Measurements from ENCODE around the gene GOLT1B. TPM values are rescaled to one million over a fixed set of nuclear protein-coding genes. Genes with fewer than 3 reads are reported as not detected.

The GOLT1B gene
- total RNA-seq, 3 donors from 2014 or later: 24.9 to 32.6 (median 30.9) TPM

GRCh38 chr12:21527451-21528180 is 26.0 kb downstream of the GOLT1B start:
- peak in 1 of 2 donors; percentile 51 for DNase-seq (ENCODE audit: low spot score in 2 of 2)
- peaks cover 0 to 27% of the 10 kb centered on the region in 2 donors for H3K27me3 ChIP-seq
- no peaks in the 10 kb centered on the region for H3K36me3 ChIP-seq
- H3K4me1 ChIP-seq: no peaks in the 10 kb centered on the region
- H3K9me3 ChIP-seq: no peaks in the 10 kb centered on the region
- H3K27ac ChIP-seq: no peak overlapping the region
- TF ChIP-seq POLR2A (IDR thresholded peaks at IDR 0.05): no peak
- TF ChIP-seq POLR2AphosphoS5 (IDR thresholded peaks at IDR 0.05): no peak
- TF ChIP-seq CTCF (IDR thresholded peaks at IDR 0.05): no peak
- peak overlapping the region; percentile 47 to 68 (median 51) for H3K4me3 ChIP-seq
- intact Hi-C loops (cut with DNase I; ENCODE audit: low total_unique reads): no loop called here

DNA sequence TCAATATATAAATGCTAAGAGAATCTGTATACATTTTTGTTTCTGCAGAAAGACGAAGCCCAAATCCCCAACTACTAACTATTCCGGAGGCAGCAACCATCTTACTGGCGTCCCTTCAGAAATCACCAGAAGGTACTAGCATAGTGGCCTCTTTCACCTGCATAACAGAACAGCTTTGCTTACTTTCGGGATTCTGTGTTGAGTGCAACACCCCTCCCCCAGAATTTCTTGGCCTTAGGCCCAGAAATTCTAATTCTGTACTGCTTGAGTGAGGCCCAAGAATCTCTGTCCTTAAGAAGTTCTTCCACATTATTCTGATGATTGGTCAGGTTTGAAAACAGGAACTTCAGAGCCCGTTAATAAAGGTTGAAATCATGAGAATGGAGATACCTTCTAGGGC is 27.4 kb downstream of the GOLT1B start:
- intact Hi-C loops (cut with DNase I; ENCODE audit: low total_unique reads): no loop called here
- Histone ChIP-seq H3K27ac (no peak overlapping the region), H3K4me1 (no peaks in the 10 kb centered on the region), H3K4me3 (no peak overlapping the region), H3K9me3 (no peaks in the 10 kb centered on the region), H3K36me3 (no peaks in the 10 kb centered on the region), H3K27me3 (peaks cover 0 to 27% of the 10 kb centered on the region in 2 donors)
- TF ChIP-seq POLR2AphosphoS5 (IDR thresholded peaks at IDR 0.05) (no peak), CTCF (IDR thresholded peaks at IDR 0.05) (no peak), POLR2A (IDR thresholded peaks at IDR 0.05) (no peak)
- DNase-seq (ENCODE audit: low spot score in 2 of 2): no peak

- no peak overlapping the region for H3K27ac ChIP-seq
- intact Hi-C loops (cut with DNase I; ENCODE audit: low total_unique reads): no loop called here
Measured at GRCh38 chr12:21529456-21529855, 27.9 kb downstream of the GOLT1B start.

GRCh38 chr12:21538061-21538653 is 36.6 kb downstream of the GOLT1B start:
- no peak overlapping the region for H3K4me3 ChIP-seq
- no peaks in the 10 kb centered on the region for H3K27me3 ChIP-seq
- intact Hi-C loops (cut with DNase I; ENCODE audit: low total_unique reads): no loop called here
- TF ChIP-seq POLR2AphosphoS5 (IDR thresholded peaks at IDR 0.05) (no peak), CTCF (IDR thresholded peaks at IDR 0.05) (no peak), POLR2A (IDR thresholded peaks at IDR 0.05) (no peak)
- H3K36me3 ChIP-seq: no peaks in the 10 kb centered on the region
- no peaks in the 10 kb centered on the region for H3K9me3 ChIP-seq
- H3K4me1 ChIP-seq: no peaks in the 10 kb centered on the region
- H3K27ac ChIP-seq: no peak overlapping the region
- DNase-seq (ENCODE audit: low spot score in 2 of 2): no peak

More at GRCh38 chr12:21529456-21529855, 27.9 kb downstream of the GOLT1B start:
- Histone ChIP-seq H3K9me3 (no peaks in the 10 kb centered on the region), H3K27me3 (peaks cover 0 to 27% of the 10 kb centered on the region in 2 donors), H3K36me3 (no peaks in the 10 kb centered on the region), H3K4me3 (no peak overlapping the region), H3K4me1 (no peaks in the 10 kb centered on the region)
- no peak for TF ChIP-seq POLR2AphosphoS5 (IDR thresholded peaks at IDR 0.05)
- no peak for TF ChIP-seq CTCF (IDR thresholded peaks at IDR 0.05)
- no peak for DNase-seq (ENCODE audit: low spot score in 2 of 2)

DNA sequence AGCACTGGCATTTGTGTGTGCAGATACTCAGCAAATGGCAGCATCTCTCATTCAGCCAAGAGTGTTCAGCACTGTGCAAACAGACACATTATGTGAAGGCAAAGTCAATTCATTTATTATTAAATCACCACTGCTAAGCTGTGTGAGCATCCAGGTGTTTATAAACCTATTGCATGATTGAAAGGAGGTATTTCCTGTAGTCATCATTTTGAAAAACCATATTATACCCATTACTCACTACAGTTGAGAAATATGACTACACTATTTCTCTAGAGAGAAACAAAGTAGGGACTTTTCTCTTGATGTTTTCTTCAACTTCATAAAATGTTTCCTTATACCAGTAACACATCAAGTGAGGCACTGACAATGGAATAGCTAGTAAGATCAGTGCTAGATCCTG is 38.2 kb downstream of the GOLT1B start:
- TF ChIP-seq POLR2AphosphoS5 (IDR thresholded peaks at IDR 0.05) (no peak), POLR2A (IDR thresholded peaks at IDR 0.05) (no peak), CTCF (IDR thresholded peaks at IDR 0.05) (no peak)
- H3K27me3 ChIP-seq: no peaks in the 10 kb centered on the region
- no peaks in the 10 kb centered on the region for H3K4me1 ChIP-seq
- no peaks in the 10 kb centered on the region for H3K9me3 ChIP-seq
- no peaks in the 10 kb centered on the region for H3K36me3 ChIP-seq
- no peak for DNase-seq (ENCODE audit: low spot score in 2 of 2)
- intact Hi-C loops (cut with DNase I; ENCODE audit: low total_unique reads): no loop called here
- H3K27ac ChIP-seq: no peak overlapping the region
- H3K4me3 ChIP-seq: no peak overlapping the region

All from breast epithelium (tissue), 4 donors.